GM18526 (cell line): Measurements from ENCODE around the gene DCDC2.

ENCODE experiments used
- POLR2A ChIP-seq: IDR thresholded peaks from 3 replicates; pipeline ENCODE4 v1.6.1; 2011; ENCODE audit not compliant: insufficient read length; ENCODE audit errors: extremely low read depth

DCDC2 gene

GRCh38 chr6:24330137-24330732, 27.6 kb downstream of the DCDC2 start:
- no peak for TF ChIP-seq POLR2A

- no peak for TF ChIP-seq POLR2A
Measured at GRCh38 chr6:24329451-24329850, 28.4 kb downstream of the DCDC2 start.

- TF ChIP-seq POLR2A, result no peak
Measured at GRCh38 chr6:24329022-24329421, 28.8 kb downstream of the DCDC2 start.

- no peak for TF ChIP-seq POLR2A
Measured at GRCh38 chr6:24327756-24328155, 30.1 kb downstream of the DCDC2 start.

GRCh38 chr6:24325978-24326377, 31.9 kb downstream of the DCDC2 start:
- TF ChIP-seq POLR2A, result no peak

GRCh38 chr6:24324617-24325016, 33.2 kb downstream of the DCDC2 start:
- no peak for TF ChIP-seq POLR2A

GRCh38 chr6:24323632-24324337, 34.1 kb downstream of the DCDC2 start:
- no peak for TF ChIP-seq POLR2A

GRCh38 chr6:24322924-24323323, 34.9 kb downstream of the DCDC2 start:
- TF ChIP-seq POLR2A, result no peak

- no peak for TF ChIP-seq POLR2A
Measured at GRCh38 chr6:24321538-24322162, 36.2 kb downstream of the DCDC2 start.

GRCh38 chr6:24313251-24314141, 44.4 kb downstream of the DCDC2 start:
- TF ChIP-seq POLR2A, result no peak

GRCh38 chr6:24307881-24308280, 50.0 kb downstream of the DCDC2 start:
- no peak for TF ChIP-seq POLR2A

- TF ChIP-seq POLR2A, result no peak
Measured at GRCh38 chr6:24306936-24307335, 50.9 kb downstream of the DCDC2 start.

GRCh38 chr6:24306038-24306437, 51.8 kb downstream of the DCDC2 start:
- TF ChIP-seq POLR2A, result no peak

- TF ChIP-seq POLR2A, result no peak
Measured at GRCh38 chr6:24296944-24297343, 60.9 kb downstream of the DCDC2 start.

- no peak for TF ChIP-seq POLR2A
Measured at GRCh38 chr6:24287239-24287638, 70.6 kb downstream of the DCDC2 start.
